Measurements from ENCODE around the gene ATP2B1. TPM values are rescaled to one million over a fixed set of nuclear protein-coding genes. Genes with fewer than 3 reads are reported as not detected.
"Not testable (repeated sequence)": the region's sequence is repeated elsewhere in the genome, so short reads cannot be mapped to it uniquely, and the experiment has no call there.

Gene ATP2B1
- total RNA-seq, 2 experiments from 2014 or later = 10.8 to 13.0 TPM

- CTCF ChIA-PET = no interaction called here
- no peak overlapping the region for H3K4me3 Mint-ChIP-seq
- no peaks in the 10 kb centered on the region for H3K9me3 Mint-ChIP-seq
- peaks cover 68% of the 10 kb centered on the region for H3K4me1 Mint-ChIP-seq (ENCODE audit: low read depth)
- intact Hi-C loops (cut with micrococcal nuclease) = no loop called here
- no peaks in the 10 kb centered on the region for H3K36me3 Mint-ChIP-seq (ENCODE audit: low read depth)
- no peak for DNase-seq
- no peak overlapping the region for H3K27ac Mint-ChIP-seq
- no peaks in the 10 kb centered on the region for H3K27me3 Mint-ChIP-seq (ENCODE audit: low read depth)
These were observed 10.0 kb downstream of the ATP2B1 start for GRCh38 chr12:89698607-89699006.

GRCh38 chr12:89697728-89698127, 10.9 kb downstream of the ATP2B1 start:
- H3K4me3 Mint-ChIP-seq; H3K27ac Mint-ChIP-seq; H3K27me3 Mint-ChIP-seq (ENCODE audit: low read depth); H3K9me3 Mint-ChIP-seq; intact Hi-C loops (cut with micrococcal nuclease); DNase-seq; H3K36me3 Mint-ChIP-seq (ENCODE audit: low read depth); CTCF ChIA-PET: not testable (repeated sequence)
- peaks cover 69% of the 10 kb centered on the region for H3K4me1 Mint-ChIP-seq (ENCODE audit: low read depth)

GRCh38 chr12:89697296-89697695, 11.3 kb downstream of the ATP2B1 start:
- no peak for DNase-seq
- Mint-ChIP-seq H3K9me3 (no peaks in the 10 kb centered on the region), H3K4me1 (ENCODE audit: low read depth) (peaks cover 66% of the 10 kb centered on the region), H3K27me3 (ENCODE audit: low read depth) (no peaks in the 10 kb centered on the region), H3K4me3 (no peak overlapping the region), H3K27ac (no peak overlapping the region), H3K36me3 (ENCODE audit: low read depth) (no peaks in the 10 kb centered on the region)
- CTCF ChIA-PET = no interaction called here
- intact Hi-C loops (cut with micrococcal nuclease) = no loop called here

GRCh38 chr12:89695830-89696229, 12.8 kb downstream of the ATP2B1 start:
- Mint-ChIP-seq H3K27ac (no peak overlapping the region), H3K36me3 (ENCODE audit: low read depth) (no peaks in the 10 kb centered on the region), H3K4me3 (no peak overlapping the region), H3K27me3 (ENCODE audit: low read depth) (no peaks in the 10 kb centered on the region), H3K9me3 (no peaks in the 10 kb centered on the region), H3K4me1 (ENCODE audit: low read depth) (peaks cover 66% of the 10 kb centered on the region)
- CTCF ChIA-PET = interaction anchor here (0.7 to 1.2 kb wide), 3 partner anchors 32 to 1844 kb away, joined by 3 to 4 read pairs (median 3); no protein-coding TSS in a partner anchor
- intact Hi-C loops (cut with micrococcal nuclease) = no loop called here
- no peak for DNase-seq

- H3K9me3 Mint-ChIP-seq = no peaks in the 10 kb centered on the region
- CTCF ChIA-PET = interaction anchor here (0.7 to 1.2 kb wide), 3 partner anchors 31 to 1845 kb away, joined by 3 to 4 read pairs (median 3); no protein-coding TSS in a partner anchor
- no peak overlapping the region for H3K4me3 Mint-ChIP-seq
- no peaks in the 10 kb centered on the region for H3K36me3 Mint-ChIP-seq (ENCODE audit: low read depth)
- intact Hi-C loops (cut with micrococcal nuclease) = no loop called here
- peaks cover 64% of the 10 kb centered on the region for H3K4me1 Mint-ChIP-seq (ENCODE audit: low read depth)
- no peak overlapping the region for H3K27ac Mint-ChIP-seq
- no peak for DNase-seq
- H3K27me3 Mint-ChIP-seq (ENCODE audit: low read depth) = no peaks in the 10 kb centered on the region
These were observed 13.5 kb downstream of the ATP2B1 start for GRCh38 chr12:89695100-89695499.

GRCh38 chr12:89694542-89694941, 14.1 kb downstream of the ATP2B1 start:
- Mint-ChIP-seq H3K4me1 (ENCODE audit: low read depth) (peaks cover 64% of the 10 kb centered on the region), H3K27me3 (ENCODE audit: low read depth) (no peaks in the 10 kb centered on the region), H3K36me3 (ENCODE audit: low read depth) (no peaks in the 10 kb centered on the region), H3K4me3 (no peak overlapping the region), H3K27ac (no peak overlapping the region), H3K9me3 (no peaks in the 10 kb centered on the region)
- intact Hi-C loops (cut with micrococcal nuclease) = no loop called here
- CTCF ChIA-PET = interaction anchor here (0.6 to 0.8 kb wide), 2 partner anchors 11 kb away, joined by 3 read pairs; no protein-coding TSS in a partner anchor
- DNase-seq = no peak

GRCh38 chr12:89693639-89694202, 14.9 kb downstream of the ATP2B1 start:
- Mint-ChIP-seq H3K27ac (no peak overlapping the region), H3K36me3 (ENCODE audit: low read depth) (no peaks in the 10 kb centered on the region), H3K9me3 (no peaks in the 10 kb centered on the region), H3K4me3 (no peak overlapping the region), H3K4me1 (ENCODE audit: low read depth) (peaks cover 63% of the 10 kb centered on the region), H3K27me3 (ENCODE audit: low read depth) (no peaks in the 10 kb centered on the region)
- DNase-seq = no peak
- CTCF ChIA-PET = interaction anchor here (0.8 kb wide), 1 partner anchor 12 kb away, joined by 3 read pairs; no protein-coding TSS in a partner anchor
- intact Hi-C loops (cut with micrococcal nuclease) = no loop called here

GRCh38 chr12:89692439-89692838, 16.2 kb downstream of the ATP2B1 start:
- no peaks in the 10 kb centered on the region for H3K27me3 Mint-ChIP-seq (ENCODE audit: low read depth)
- no peaks in the 10 kb centered on the region for H3K36me3 Mint-ChIP-seq (ENCODE audit: low read depth)
- H3K4me1 Mint-ChIP-seq (ENCODE audit: low read depth) = peaks cover 53% of the 10 kb centered on the region
- no peak overlapping the region for H3K4me3 Mint-ChIP-seq
- H3K27ac Mint-ChIP-seq = no peak overlapping the region
- DNase-seq = no peak
- intact Hi-C loops (cut with micrococcal nuclease) = no loop called here
- no peaks in the 10 kb centered on the region for H3K9me3 Mint-ChIP-seq
- CTCF ChIA-PET = no interaction called here

GRCh38 chr12:89691659-89692058, 17.0 kb downstream of the ATP2B1 start:
- intact Hi-C loops (cut with micrococcal nuclease) = no loop called here
- Mint-ChIP-seq H3K4me3 (no peak overlapping the region), H3K4me1 (ENCODE audit: low read depth) (peaks cover 47% of the 10 kb centered on the region), H3K27me3 (ENCODE audit: low read depth) (no peaks in the 10 kb centered on the region), H3K36me3 (ENCODE audit: low read depth) (no peaks in the 10 kb centered on the region), H3K9me3 (no peaks in the 10 kb centered on the region), H3K27ac (no peak overlapping the region)
- DNase-seq = no peak
- CTCF ChIA-PET = no interaction called here

- Mint-ChIP-seq H3K4me1 (ENCODE audit: low read depth) (peaks cover 42% of the 10 kb centered on the region), H3K4me3 (no peak overlapping the region), H3K36me3 (ENCODE audit: low read depth) (peaks cover 3% of the 10 kb centered on the region), H3K9me3 (no peaks in the 10 kb centered on the region), H3K27me3 (ENCODE audit: low read depth) (no peaks in the 10 kb centered on the region), H3K27ac (no peak overlapping the region)
- CTCF ChIA-PET = no interaction called here
- DNase-seq = no peak
- intact Hi-C loops (cut with micrococcal nuclease) = no loop called here
These were observed 17.7 kb downstream of the ATP2B1 start for GRCh38 chr12:89690925-89691324.

GRCh38 chr12:89689306-89689705, 19.3 kb downstream of the ATP2B1 start:
- Mint-ChIP-seq H3K27me3 (ENCODE audit: low read depth) (no peaks in the 10 kb centered on the region), H3K4me1 (ENCODE audit: low read depth) (peaks cover 44% of the 10 kb centered on the region), H3K36me3 (ENCODE audit: low read depth) (peaks cover 6% of the 10 kb centered on the region), H3K4me3 (no peak overlapping the region), H3K9me3 (no peaks in the 10 kb centered on the region), H3K27ac (no peak overlapping the region)
- CTCF ChIA-PET = no interaction called here
- intact Hi-C loops (cut with micrococcal nuclease) = no loop called here
- DNase-seq = no peak

- Mint-ChIP-seq H3K4me3 (no peak overlapping the region), H3K9me3 (peaks cover 15% of the 10 kb centered on the region), H3K27ac (no peak overlapping the region), H3K27me3 (ENCODE audit: low read depth) (no peaks in the 10 kb centered on the region), H3K4me1 (ENCODE audit: low read depth) (peaks cover 28% of the 10 kb centered on the region), H3K36me3 (ENCODE audit: low read depth) (peaks cover 15% of the 10 kb centered on the region)
- CTCF ChIA-PET = no interaction called here
- intact Hi-C loops (cut with micrococcal nuclease) = no loop called here
- no peak for DNase-seq
These were observed 22.3 kb downstream of the ATP2B1 start for GRCh38 chr12:89686311-89686710.

- Mint-ChIP-seq H3K9me3 (peaks cover 21% of the 10 kb centered on the region), H3K36me3 (ENCODE audit: low read depth) (peaks cover 21% of the 10 kb centered on the region), H3K27ac (no peak overlapping the region), H3K4me3 (no peak overlapping the region), H3K27me3 (ENCODE audit: low read depth) (no peaks in the 10 kb centered on the region), H3K4me1 (ENCODE audit: low read depth) (peaks cover 22% of the 10 kb centered on the region)
- CTCF ChIA-PET = no interaction called here
- no peak for DNase-seq
- intact Hi-C loops (cut with micrococcal nuclease) = no loop called here
These were observed 23.2 kb downstream of the ATP2B1 start for GRCh38 chr12:89685363-89685972.
